ENCODE measurements around the gene BET1.
A peak's percentile ranks its signal among the peaks of the same experiment; 100 is the strongest.

BET1 gene

GRCh38 chr7:93964262-93964661 is 39.9 kb downstream of the BET1 start:
- Histone ChIP-seq H3K9ac (no peak overlapping the region), H3K4me2 (no peak overlapping the region), H4K20me1 (no peaks in the 10 kb centered on the region), H3K9me3 (no peaks in the 10 kb centered on the region), H3K4me3 (no peak overlapping the region), H3K4me1 (no peaks in the 10 kb centered on the region), H3K36me3 (no peaks in the 10 kb centered on the region), H3K27me3 (no peaks in the 10 kb centered on the region), H3K27ac (no peak overlapping the region)
- TF ChIP-seq Cebpa-rat (IDR thresholded peaks at IDR 0.05) = no peak

- H3K36me3 ChIP-seq = no peaks in the 10 kb centered on the region
- no peaks in the 10 kb centered on the region for H3K4me1 ChIP-seq
- no peak overlapping the region for H3K27ac ChIP-seq
- no peaks in the 10 kb centered on the region for H3K27me3 ChIP-seq
- no peak for TF ChIP-seq Cebpa-rat (IDR thresholded peaks at IDR 0.05)
- H3K4me2 ChIP-seq = no peak overlapping the region
- H4K20me1 ChIP-seq = no peaks in the 10 kb centered on the region
- no peak overlapping the region for H3K9ac ChIP-seq
- H3K4me3 ChIP-seq = no peak overlapping the region
- H3K9me3 ChIP-seq = no peaks in the 10 kb centered on the region
Measured at GRCh38 chr7:93960986-93961385, 43.2 kb downstream of the BET1 start.

GRCh38 chr7:93958651-93959050 is 45.5 kb downstream of the BET1 start:
- Histone ChIP-seq H3K36me3 (no peaks in the 10 kb centered on the region), H3K27me3 (no peaks in the 10 kb centered on the region), H3K27ac (no peak overlapping the region), H3K4me1 (no peaks in the 10 kb centered on the region), H3K4me3 (no peak overlapping the region), H3K4me2 (no peak overlapping the region), H3K9me3 (no peaks in the 10 kb centered on the region), H4K20me1 (no peaks in the 10 kb centered on the region), H3K9ac (no peak overlapping the region)
- no peak for TF ChIP-seq Cebpa-rat (IDR thresholded peaks at IDR 0.05)

DNA sequence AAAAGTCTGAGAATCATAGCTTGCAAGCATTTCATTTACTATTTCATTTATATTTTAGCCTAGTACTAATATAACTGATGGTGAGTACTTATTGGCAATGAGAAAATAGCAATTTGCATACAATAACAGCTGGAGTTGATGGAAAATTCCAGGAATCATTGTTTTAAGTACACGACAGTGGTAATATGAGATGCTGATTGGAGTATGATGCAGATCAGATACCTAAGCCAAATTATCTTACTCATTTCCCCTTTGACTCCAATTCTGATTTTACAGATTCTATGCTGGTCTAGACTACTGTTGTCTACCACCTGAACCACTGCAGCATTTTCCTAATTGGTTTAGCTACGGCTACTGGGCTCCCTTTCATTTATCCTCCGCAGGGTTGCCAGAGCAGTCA is 45.9 kb downstream of the BET1 start:
- TF ChIP-seq Cebpa-rat (IDR thresholded peaks at IDR 0.05) = no peak
- no peak overlapping the region for H3K9ac ChIP-seq
- H3K27me3 ChIP-seq = no peaks in the 10 kb centered on the region
- H4K20me1 ChIP-seq = no peaks in the 10 kb centered on the region
- no peaks in the 10 kb centered on the region for H3K9me3 ChIP-seq
- H3K4me1 ChIP-seq = no peaks in the 10 kb centered on the region
- H3K4me2 ChIP-seq = no peak overlapping the region
- no peak overlapping the region for H3K4me3 ChIP-seq
- no peak overlapping the region for H3K27ac ChIP-seq
- H3K36me3 ChIP-seq = no peaks in the 10 kb centered on the region

DNA sequence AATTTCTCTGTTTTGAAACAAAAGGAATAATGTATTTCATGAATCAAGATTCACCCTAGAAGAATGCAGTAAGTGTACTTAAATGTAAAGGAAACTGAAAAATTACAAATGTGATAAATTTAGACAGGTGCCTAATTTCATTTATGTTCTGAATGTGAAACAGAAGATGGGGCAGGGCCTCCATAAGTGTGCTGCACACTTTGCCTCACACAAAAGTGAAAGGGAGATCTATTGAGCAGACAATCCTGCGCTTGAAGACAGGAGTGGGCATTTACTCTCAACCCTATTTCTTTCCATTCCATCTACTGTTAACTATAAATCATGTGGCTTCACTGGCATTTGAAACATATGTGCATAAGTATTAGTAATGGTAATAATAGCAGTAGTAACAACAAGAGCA is 46.4 kb downstream of the BET1 start:
- Histone ChIP-seq H3K27ac (no peak overlapping the region), H3K4me3 (no peak overlapping the region), H3K9ac (no peak overlapping the region), H3K27me3 (no peaks in the 10 kb centered on the region), H3K9me3 (no peaks in the 10 kb centered on the region), H3K36me3 (no peaks in the 10 kb centered on the region), H3K4me1 (no peaks in the 10 kb centered on the region), H3K4me2 (no peak overlapping the region), H4K20me1 (no peaks in the 10 kb centered on the region)
- TF ChIP-seq Cebpa-rat (IDR thresholded peaks at IDR 0.05) = no peak

GRCh38 chr7:93955304-93955703 is 48.9 kb downstream of the BET1 start:
- H3K4me2 ChIP-seq = no peak overlapping the region
- no peak for TF ChIP-seq Cebpa-rat (IDR thresholded peaks at IDR 0.05)
- no peaks in the 10 kb centered on the region for H3K27me3 ChIP-seq
- H3K9me3 ChIP-seq = no peaks in the 10 kb centered on the region
- H3K27ac ChIP-seq = no peak overlapping the region
- no peak overlapping the region for H3K9ac ChIP-seq
- no peak overlapping the region for H3K4me3 ChIP-seq
- no peaks in the 10 kb centered on the region for H3K36me3 ChIP-seq
- H4K20me1 ChIP-seq = no peaks in the 10 kb centered on the region
- H3K4me1 ChIP-seq = no peaks in the 10 kb centered on the region

DNA sequence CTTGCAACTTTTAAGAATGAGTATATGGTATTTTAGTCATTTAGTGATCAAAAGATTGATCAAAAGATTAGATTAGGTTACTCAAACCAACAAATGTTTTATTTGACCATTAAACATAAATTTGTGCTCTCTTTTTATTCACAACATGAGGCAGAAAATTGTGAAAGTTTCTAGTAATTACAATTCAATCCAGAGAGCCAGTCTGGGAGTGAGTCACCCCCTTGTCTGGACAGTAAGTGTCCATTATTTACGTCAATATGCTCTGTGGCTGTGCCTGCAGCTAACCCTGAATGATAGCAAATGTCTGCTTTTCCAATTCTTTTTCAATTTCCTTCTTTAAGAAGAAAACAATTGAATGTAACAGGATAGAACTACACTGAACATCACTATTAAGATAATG is 54.7 kb downstream of the BET1 start:
- TF ChIP-seq Cebpa-rat (IDR thresholded peaks at IDR 0.05) = no peak
- Histone ChIP-seq H3K4me1 (peaks cover 23% of the 10 kb centered on the region), H3K27ac (no peak overlapping the region), H3K4me3 (no peak overlapping the region), H3K9me3 (no peaks in the 10 kb centered on the region), H3K27me3 (no peaks in the 10 kb centered on the region), H3K4me2 (no peak overlapping the region), H4K20me1 (no peaks in the 10 kb centered on the region), H3K9ac (no peak overlapping the region), H3K36me3 (no peaks in the 10 kb centered on the region)

GRCh38 chr7:93948873-93949272 is 55.3 kb downstream of the BET1 start:
- no peak overlapping the region for H3K27ac ChIP-seq
- H3K4me2 ChIP-seq = no peak overlapping the region

GRCh38 chr7:93948106-93948505 is 56.0 kb downstream of the BET1 start:
- TF ChIP-seq Cebpa-rat (IDR thresholded peaks at IDR 0.05) = no peak
- Histone ChIP-seq H3K4me3 (no peak overlapping the region), H4K20me1 (no peaks in the 10 kb centered on the region), H3K36me3 (no peaks in the 10 kb centered on the region), H3K9ac (no peak overlapping the region), H3K27ac (no peak overlapping the region), H3K27me3 (no peaks in the 10 kb centered on the region), H3K4me2 (no peak overlapping the region), H3K9me3 (no peaks in the 10 kb centered on the region), H3K4me1 (peaks cover 36% of the 10 kb centered on the region)

More at GRCh38 chr7:93948873-93949272, 55.3 kb downstream of the BET1 start:
- no peaks in the 10 kb centered on the region for H3K9me3 ChIP-seq
- H3K4me1 ChIP-seq = peaks cover 29% of the 10 kb centered on the region
- H3K27me3 ChIP-seq = no peaks in the 10 kb centered on the region
- H3K9ac ChIP-seq = no peak overlapping the region
- H4K20me1 ChIP-seq = no peaks in the 10 kb centered on the region
- TF ChIP-seq Cebpa-rat (IDR thresholded peaks at IDR 0.05) = no peak
- no peak overlapping the region for H3K4me3 ChIP-seq
- H3K36me3 ChIP-seq = no peaks in the 10 kb centered on the region

- Histone ChIP-seq H3K27ac (peak overlapping the region; percentile 52; the same call in 1 of the 2 replicates), H3K4me1 (peaks cover 39% of the 10 kb centered on the region), H3K9ac (no peak overlapping the region), H3K27me3 (no peaks in the 10 kb centered on the region), H3K36me3 (no peaks in the 10 kb centered on the region), H4K20me1 (no peaks in the 10 kb centered on the region), H3K9me3 (no peaks in the 10 kb centered on the region), H3K4me3 (no peak overlapping the region), H3K4me2 (peak overlapping the region; percentile 54)
- TF ChIP-seq Cebpa-rat (IDR thresholded peaks at IDR 0.05) = no peak
Measured at GRCh38 chr7:93945756-93946535, 58.2 kb downstream of the BET1 start.
